GM19397 (cell line): ENCODE data around the gene CYP24A1.

ENCODE experiments used
- ATAC-seq: cut with Tn5 transposase; IDR thresholded peaks from one replicate; pipeline ENCODE4 v1.9.1; 2021; ENCODE audit warnings: mild to moderate bottlenecking, moderate library complexity; ENCODE audit not compliant: unreplicated experiment

CYP24A1 gene

GRCh38 chr20:54115172-54115854 lies 58.5 kb downstream of the CYP24A1 start:
- no peak for ATAC-seq

- no peak for ATAC-seq
Observed at GRCh38 chr20:54114109-54114508, 59.7 kb downstream of the CYP24A1 start.

- no peak for ATAC-seq
Observed at GRCh38 chr20:54113566-54113965, 60.2 kb downstream of the CYP24A1 start.

- no peak for ATAC-seq
Observed at GRCh38 chr20:54112221-54112884, 61.4 kb downstream of the CYP24A1 start.

GRCh38 chr20:54111460-54111859 lies 62.3 kb downstream of the CYP24A1 start:
- no peak for ATAC-seq

GRCh38 chr20:54110457-54110856 lies 63.3 kb downstream of the CYP24A1 start:
- no peak for ATAC-seq

- ATAC-seq = no peak
Observed at GRCh38 chr20:54110041-54110440, 63.7 kb downstream of the CYP24A1 start.

- ATAC-seq = no peak
Observed at GRCh38 chr20:54108817-54109216, 65.0 kb downstream of the CYP24A1 start.

- ATAC-seq = no peak
Observed at GRCh38 chr20:54108326-54108642, 65.5 kb downstream of the CYP24A1 start.

- no peak for ATAC-seq
Observed at GRCh38 chr20:54107600-54108325, 66.0 kb downstream of the CYP24A1 start.

GRCh38 chr20:54107181-54107580 lies 66.6 kb downstream of the CYP24A1 start:
- ATAC-seq = no peak

- no peak for ATAC-seq
Observed at GRCh38 chr20:54106162-54106561, 67.6 kb downstream of the CYP24A1 start.

GRCh38 chr20:54105653-54106052 lies 68.1 kb downstream of the CYP24A1 start:
- ATAC-seq = no peak

- no peak for ATAC-seq
Observed at GRCh38 chr20:54104781-54105180, 69.0 kb downstream of the CYP24A1 start.

GRCh38 chr20:54103762-54104600 lies 69.8 kb downstream of the CYP24A1 start:
- no peak for ATAC-seq
